Prostate gland (tissue), 2 donors: ENCODE results near the gene BFSP1. TPM values are rescaled to one million over a fixed set of nuclear protein-coding genes. Genes with fewer than 3 reads are reported as not detected.
A peak's percentile ranks its signal among the peaks of the same experiment; 100 is the strongest.

ENCODE experiments used
- DNase-seq: peaks from one replicate; pipeline ENCODE4 v3.0.0-alpha.2; 2019; ENCODE audit warnings: low spot score
- H3K27ac ChIP-seq, 2 donors: fragments of 200-600 bp; sonication (generic); 2 replicates each; pipeline ENCODE4 v1.5.1; 2017 to 2019
- H3K27me3 ChIP-seq: fragments of 200-600 bp; sonication (generic); replicated peaks from 2 replicates; pipeline ENCODE4 v1.5.1; 2019; ENCODE audit not compliant: insufficient read depth
- H3K36me3 ChIP-seq, 2 donors: fragments of 200-600 bp; sonication (generic); 1 replicate in 1 of 2; 2 replicates in 1 of 2; pipeline versions ENCODE4 v1.5.1 to v1.8.1; 2017 to 2019
- H3K4me1 ChIP-seq: fragments of 200-600 bp; sonication (generic); replicated peaks from 2 replicates; pipeline ENCODE4 v1.5.1; 2019
- H3K4me3 ChIP-seq, 2 donors: fragments of 200-600 bp; sonication (generic); 2 replicates each; pipeline ENCODE4 v1.5.1; 2017 to 2019
- H3K9me3 ChIP-seq: fragments of 200-600 bp; sonication (generic); 2 replicates; pipeline ENCODE4 v1.5.1; 2017
- POLR2A ChIP-seq: fragments of 450-650 bp; IDR thresholded peaks from one replicate; pipeline ENCODE4 v1.6.1; 2016; ENCODE audit warnings: antibody characterized with exemption, mild to moderate bottlenecking
- POLR2AphosphoS5 ChIP-seq: sonication (generic); formaldehyde crosslinking; IDR thresholded peaks from one replicate; pipeline ENCODE4 v1.6.1; 2017; ENCODE audit warnings: antibody characterized with exemption
- WGBS: methylation state at CpG from one replicate; pipeline ENCODE4 v1.1.5; 2018; 5-methylcytosine and 5-hydroxymethylcytosine counted together
- intact Hi-C: fragments of 100-400 bp; cut with DNase I; formaldehyde crosslinking; loops from one replicate; pipeline ENCODE4 v1.14.2; 2022
- total RNA-seq, 2 donors: library from RNA; depleted of rRNA; stranded (reverse); fragments of >200 nt; gene quantifications; one replicate each; pipeline ENCODE4 v1.1.0, GENCODE V29; 2016
- TF ChIP-seq, protein P1 (sequence below), 4 experiments: fragments of 200-600 bp in 2 of 4; fragments of 450-650 bp in 2 of 4; sonication (generic) in 2 of 4; IDR thresholded peaks; 1 replicate in 3 of 4; 2 replicates in 1 of 4; pipeline ENCODE4 v1.5.1; 2016 to 2019; ENCODE audit warnings: antibody characterized with exemption in 4 of 4, mild to moderate bottlenecking in 2 of 4, moderate library complexity in 2 of 4

The BFSP1 gene
- total RNA-seq, 2 donors from 2014 or later, result 0.27 to 6.9 TPM

DNA sequence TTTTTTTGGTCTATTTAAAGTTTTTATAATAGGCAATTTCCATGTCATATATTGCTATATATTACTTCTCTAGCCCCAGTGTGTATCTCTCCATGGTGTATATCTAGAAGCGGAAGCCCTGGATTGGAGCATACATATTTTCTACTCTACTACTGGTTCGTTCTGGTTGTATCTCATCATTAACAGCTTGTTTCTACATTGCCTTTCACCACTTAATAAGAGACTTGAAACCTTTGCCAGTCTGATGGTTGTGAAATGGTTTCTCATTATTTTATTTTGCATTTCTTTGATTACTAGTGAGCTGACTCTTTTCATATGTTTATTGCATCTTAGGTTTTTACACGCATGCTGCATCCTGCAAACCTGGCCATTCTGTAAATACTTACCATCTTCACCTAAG lies 42.3 kb upstream of the BFSP1 start:
- peaks cover 6% of the 10 kb centered on the region for H3K4me1 ChIP-seq
- H3K4me3 ChIP-seq, result no peak overlapping the region
- TF ChIP-seq POLR2A, result no peak
- TF ChIP-seq, protein P1, sequence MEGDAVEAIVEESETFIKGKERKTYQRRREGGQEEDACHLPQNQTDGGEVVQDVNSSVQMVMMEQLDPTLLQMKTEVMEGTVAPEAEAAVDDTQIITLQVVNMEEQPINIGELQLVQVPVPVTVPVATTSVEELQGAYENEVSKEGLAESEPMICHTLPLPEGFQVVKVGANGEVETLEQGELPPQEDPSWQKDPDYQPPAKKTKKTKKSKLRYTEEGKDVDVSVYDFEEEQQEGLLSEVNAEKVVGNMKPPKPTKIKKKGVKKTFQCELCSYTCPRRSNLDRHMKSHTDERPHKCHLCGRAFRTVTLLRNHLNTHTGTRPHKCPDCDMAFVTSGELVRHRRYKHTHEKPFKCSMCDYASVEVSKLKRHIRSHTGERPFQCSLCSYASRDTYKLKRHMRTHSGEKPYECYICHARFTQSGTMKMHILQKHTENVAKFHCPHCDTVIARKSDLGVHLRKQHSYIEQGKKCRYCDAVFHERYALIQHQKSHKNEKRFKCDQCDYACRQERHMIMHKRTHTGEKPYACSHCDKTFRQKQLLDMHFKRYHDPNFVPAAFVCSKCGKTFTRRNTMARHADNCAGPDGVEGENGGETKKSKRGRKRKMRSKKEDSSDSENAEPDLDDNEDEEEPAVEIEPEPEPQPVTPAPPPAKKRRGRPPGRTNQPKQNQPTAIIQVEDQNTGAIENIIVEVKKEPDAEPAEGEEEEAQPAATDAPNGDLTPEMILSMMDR (IDR thresholded peaks at IDR 0.05), result no peak
- TF ChIP-seq POLR2AphosphoS5, result no peak
- H3K27me3 ChIP-seq, result no peaks in the 10 kb centered on the region
- H3K27ac ChIP-seq, result peak overlapping the region; percentile 96 to 100
- 51% methylated on average over 3 of the region's 3 CpGs for WGBS
- intact Hi-C loops, result loop anchor here (5.0 kb wide), 1 partner anchor 39 kb away; no protein-coding TSS in a partner anchor
- no peaks in the 10 kb centered on the region for H3K36me3 ChIP-seq
- H3K9me3 ChIP-seq, result no peaks in the 10 kb centered on the region
- DNase-seq, result no peak

DNA sequence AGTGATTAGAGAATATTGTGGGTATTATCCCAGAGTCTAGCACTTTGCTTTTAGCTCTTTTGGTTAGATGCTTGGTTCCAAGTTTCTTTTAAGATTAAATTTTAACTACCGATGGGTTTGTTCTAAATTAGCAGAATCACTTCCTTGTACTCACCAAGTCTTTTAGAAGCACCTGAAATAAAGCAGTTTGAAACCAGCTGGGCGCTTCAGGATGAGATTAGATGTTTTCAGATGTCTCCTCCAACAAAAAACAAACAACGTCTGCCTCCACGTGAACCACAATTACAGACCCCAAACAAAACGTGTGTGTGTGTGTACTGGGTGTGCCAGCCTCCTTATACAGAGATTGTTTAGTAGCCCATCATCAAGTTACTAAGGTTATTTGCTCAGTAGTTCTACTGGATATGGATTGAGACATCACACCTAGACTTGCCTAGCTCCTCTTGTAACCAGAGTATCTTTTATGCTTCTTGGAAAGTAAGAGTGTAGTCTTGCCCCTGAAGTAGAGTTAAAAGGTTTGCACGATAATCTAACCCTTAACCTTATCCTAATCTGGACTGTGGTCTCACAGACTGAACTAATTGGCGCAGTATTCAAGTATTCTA lies 41.0 kb upstream of the BFSP1 start:
- peak overlapping the region; percentile 91 to 100 for H3K4me3 ChIP-seq

DNA sequence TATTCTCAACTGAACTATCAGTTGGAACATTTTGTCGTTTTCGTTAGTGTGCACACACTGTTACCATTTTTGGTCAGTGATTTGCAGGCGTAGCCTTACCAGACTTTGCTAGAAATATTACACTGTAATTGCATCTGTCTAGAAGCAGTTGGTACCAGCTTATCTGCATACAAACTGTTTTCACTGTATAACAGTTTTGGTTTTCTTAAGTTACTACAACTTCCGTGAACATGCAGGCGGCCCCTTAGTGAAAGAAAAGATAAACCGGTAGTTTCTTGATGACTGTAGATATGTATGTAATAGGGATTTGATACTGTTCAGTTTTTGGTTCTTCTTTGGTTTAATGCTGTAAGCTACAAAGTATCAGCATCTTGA lies 40.0 kb upstream of the BFSP1 start:
- Histone ChIP-seq H3K27me3 (no peaks in the 10 kb centered on the region), H3K9me3 (no peaks in the 10 kb centered on the region), H3K4me3 (peak overlapping the region; percentile 91 to 100), H3K4me1 (peaks cover 6% of the 10 kb centered on the region), H3K27ac (peak overlapping the region; percentile 96 to 100), H3K36me3 (no peaks in the 10 kb centered on the region)
- intact Hi-C loops, result loop anchor here (5.0 kb wide), 1 partner anchor 41 kb away; no protein-coding TSS in a partner anchor
- TF ChIP-seq POLR2A, result no peak
- TF ChIP-seq, protein P1 (IDR thresholded peaks at IDR 0.05), result no peak
- TF ChIP-seq POLR2AphosphoS5, result no peak
- 3% methylated on average over 6 of the region's 6 CpGs for WGBS
- DNase-seq, result no peak

More for the DNA sequence above, 41.0 kb upstream of the BFSP1 start:
- Histone ChIP-seq H3K27me3 (no peaks in the 10 kb centered on the region), H3K4me1 (peaks cover 6% of the 10 kb centered on the region), H3K36me3 (no peaks in the 10 kb centered on the region), H3K27ac (peak overlapping the region; percentile 96 to 100), H3K9me3 (no peaks in the 10 kb centered on the region)
- intact Hi-C loops, result loop anchor here (5.0 kb wide), 1 partner anchor 40 kb away; no protein-coding TSS in a partner anchor
- TF ChIP-seq POLR2A (no peak), POLR2AphosphoS5 (no peak)
- TF ChIP-seq, protein P1 (IDR thresholded peaks at IDR 0.05), result no peak
- 29% methylated on average over 7 of the region's 7 CpGs for WGBS
- DNase-seq, result no peak

DNA sequence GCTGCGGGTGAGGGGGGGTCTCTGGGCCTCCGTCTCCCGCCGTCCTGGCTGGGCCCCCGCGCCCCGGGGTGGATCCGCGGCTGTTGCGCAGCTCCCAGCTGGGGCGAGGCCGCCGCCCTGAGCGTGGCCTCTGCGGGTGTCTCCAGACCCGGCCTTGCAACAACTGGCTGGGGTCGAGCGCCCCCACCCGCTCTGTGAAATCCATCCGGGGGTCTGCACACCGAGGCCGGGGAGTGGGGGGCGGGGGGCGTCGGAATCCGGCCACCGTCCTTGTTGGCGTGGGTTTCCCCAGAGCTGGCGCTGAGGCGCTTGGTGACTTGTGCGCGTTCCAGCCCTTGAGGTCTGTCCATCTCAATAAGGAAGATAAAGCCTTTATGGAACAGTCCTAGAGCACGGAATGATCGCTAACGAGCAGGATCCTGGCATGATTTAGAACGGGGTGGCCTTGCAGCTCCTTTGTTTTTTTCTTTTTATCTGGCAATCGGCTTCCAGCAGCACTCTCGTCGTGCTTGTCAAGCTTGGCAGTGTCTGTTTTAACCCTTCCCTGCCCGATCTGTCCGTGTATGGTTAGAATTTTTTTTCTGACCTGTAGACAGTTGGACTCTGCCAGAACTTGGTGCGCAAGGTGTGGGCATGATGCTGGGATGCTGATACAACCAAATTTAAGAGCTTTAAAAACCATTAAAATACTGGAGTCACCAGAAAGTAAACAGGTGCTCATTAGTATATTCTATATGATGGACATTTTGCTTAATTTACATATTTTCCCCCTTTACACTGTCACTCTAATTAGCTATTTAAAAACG lies 39.4 kb upstream of the BFSP1 start:
- Histone ChIP-seq H3K27me3 (no peaks in the 10 kb centered on the region), H3K36me3 (no peaks in the 10 kb centered on the region), H3K9me3 (no peaks in the 10 kb centered on the region), H3K4me3 (peak overlapping the region; percentile 91 to 100), H3K4me1 (peaks cover 6% of the 10 kb centered on the region), H3K27ac (peak overlapping the region; percentile 96 to 100)
- intact Hi-C loops, result loop anchor here (5.0 kb wide), 1 partner anchor 42 kb away; no protein-coding TSS in a partner anchor
- TF ChIP-seq POLR2AphosphoS5, result peak; percentile 44
- TF ChIP-seq, protein P1 (IDR thresholded peaks at IDR 0.05), result no peak
- TF ChIP-seq POLR2A, result peak; percentile 15
- DNase-seq, result peak; percentile 54
- WGBS, result 2% methylated on average over 37 of the region's 43 CpGs
